ENCODE data around the gene MEGF10.

The MEGF10 gene

DNA sequence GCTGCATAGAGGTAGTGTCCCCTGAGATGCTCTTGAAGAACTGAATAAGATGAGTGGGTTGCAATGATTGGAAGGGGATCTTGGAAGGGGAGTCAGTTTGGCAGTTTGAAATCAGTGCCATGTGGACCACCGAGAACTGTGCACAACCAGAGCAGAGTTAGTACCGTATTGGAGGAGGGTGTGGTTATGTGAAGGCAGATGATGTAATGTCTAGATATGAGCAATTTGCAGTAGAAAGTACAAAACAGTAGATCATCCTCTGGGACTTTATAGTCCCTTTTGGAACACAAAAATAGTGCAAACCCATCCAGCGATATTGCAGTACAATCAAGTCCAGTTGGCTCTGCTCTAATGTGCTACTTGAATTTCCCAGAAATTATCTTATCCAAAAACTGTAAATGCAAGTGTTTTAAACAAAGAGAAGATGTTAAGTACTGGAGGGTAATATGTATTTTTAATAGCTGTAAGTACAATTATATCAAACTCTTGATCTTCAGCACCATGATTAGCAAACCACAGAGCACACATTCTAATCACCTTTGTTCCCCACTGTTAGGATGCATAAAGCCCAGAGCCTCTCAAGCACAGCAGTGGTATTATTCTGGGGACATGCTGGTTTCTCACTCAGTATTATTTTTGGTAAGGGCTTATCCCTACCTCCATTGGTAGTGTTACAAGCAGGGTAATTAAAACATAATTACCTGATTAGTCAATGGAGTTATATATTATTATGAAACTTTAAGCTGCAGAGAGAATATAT lies 41.5 kb downstream of the MEGF10 start:
- DNase-seq = no peak

DNA sequence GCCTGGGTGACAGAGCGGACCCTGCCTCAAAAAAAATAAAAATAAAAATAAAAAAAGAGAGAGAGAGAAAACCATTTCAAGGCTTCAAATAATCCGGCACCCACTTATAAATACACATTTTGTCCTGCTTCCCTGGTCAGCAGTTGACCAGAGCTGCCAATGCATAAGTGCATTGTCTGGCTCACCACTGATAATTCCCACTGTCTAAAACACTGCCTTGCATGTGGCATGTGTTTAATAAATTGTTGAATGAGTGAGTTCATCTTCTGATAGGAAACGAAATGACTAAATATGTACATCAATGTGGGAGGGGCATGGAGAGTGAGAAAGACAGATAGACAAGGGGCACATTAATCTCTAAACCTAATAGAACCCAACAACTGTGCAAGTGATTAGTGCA lies 42.9 kb downstream of the MEGF10 start:
- no peak for DNase-seq

DNA sequence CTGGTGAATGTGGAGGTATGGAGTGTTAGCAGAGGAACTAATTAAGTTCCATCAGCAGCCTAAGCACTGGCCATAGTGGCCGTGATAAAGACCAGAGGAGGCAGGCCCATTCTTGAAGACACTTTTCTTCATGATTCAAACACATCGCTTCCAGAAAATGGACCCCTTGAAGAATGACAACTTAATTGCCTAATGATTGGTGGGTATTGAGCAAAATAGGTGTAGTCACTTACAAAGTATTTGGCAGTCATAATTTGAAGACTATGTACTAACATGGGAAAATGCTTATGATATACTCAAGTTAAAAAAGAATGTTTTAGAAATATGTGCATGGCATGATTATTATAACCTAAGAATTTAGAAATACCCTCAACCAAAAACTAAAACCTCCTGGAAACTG lies 44.8 kb downstream of the MEGF10 start:
- no peak for DNase-seq

DNA sequence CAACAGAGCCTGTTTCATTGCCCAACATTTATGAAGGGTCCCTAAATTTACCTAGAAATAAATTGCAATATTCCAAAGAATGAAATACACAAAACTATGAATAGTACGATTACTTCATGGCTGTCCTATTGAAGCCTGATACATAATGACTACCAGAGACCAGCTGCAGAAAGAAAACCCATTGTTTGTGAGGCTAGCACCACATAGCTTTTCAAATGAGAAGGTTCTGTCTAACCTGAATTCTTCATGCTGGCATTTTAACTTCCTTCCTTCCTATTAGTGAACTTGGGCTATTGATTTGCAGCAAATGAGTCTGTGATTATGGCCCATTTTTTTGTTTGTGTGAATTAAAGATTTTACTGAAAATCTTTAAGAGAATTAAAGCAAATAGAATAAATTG lies 47.3 kb downstream of the MEGF10 start:
- no peak for DNase-seq

DNA sequence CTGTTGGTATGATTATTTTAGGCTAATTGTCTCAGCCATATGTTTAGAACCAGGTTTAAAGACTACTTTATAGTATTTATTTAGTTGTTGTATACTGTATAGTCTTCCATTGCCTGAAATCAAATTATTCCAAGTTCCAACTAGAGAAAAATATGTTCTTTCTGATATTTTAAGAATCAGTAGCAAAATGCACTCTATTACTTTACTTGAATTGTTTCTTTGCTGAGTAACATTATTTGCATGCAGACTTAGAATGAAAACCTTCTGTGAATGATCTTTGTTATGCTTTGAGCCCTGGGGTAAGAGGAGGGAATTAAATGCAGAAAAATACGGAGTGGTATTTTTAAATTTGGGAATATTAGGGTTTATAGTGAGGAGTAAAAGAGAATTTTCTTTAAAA lies 47.9 kb downstream of the MEGF10 start:
- no peak for DNase-seq

DNA sequence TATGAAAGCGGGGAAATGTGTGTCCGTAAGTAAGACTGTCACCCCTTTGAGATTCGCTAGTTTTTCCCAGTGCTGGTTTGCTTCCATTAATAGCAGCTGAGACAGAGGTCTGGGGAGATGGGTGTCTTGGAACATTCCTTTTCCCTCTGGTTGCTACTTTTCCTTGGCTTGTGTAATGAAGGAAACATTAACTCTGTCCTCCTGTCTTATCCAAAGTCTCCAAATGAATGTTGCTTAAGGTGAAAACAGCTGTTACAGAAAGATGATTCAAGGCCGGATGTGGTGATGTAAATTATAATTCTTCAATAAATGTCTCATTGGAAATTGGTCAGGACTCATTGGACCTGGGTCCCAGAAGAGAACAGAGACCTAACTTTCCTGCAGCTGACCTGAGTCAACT lies 50.0 kb downstream of the MEGF10 start:
- no peak for DNase-seq

DNA sequence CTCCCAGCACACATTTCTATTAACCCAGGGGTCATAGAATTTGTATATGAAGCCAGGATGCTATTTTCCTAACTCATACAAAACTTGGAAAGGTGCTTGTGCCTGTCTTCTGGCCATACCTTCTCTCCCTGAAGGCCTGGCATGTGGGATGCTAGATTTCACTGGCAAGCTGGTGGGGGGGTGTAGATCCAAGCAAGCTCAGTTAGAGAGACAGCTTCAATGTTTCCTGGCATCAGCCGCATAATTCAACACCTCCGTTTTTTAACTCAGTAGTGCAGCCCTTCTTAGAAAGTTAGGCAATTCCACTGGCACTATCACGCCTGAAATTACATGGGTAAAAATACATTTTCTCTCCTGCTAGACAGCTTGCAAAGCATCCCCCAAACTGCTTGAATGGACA lies 51.8 kb downstream of the MEGF10 start:
- no peak for DNase-seq

DNA sequence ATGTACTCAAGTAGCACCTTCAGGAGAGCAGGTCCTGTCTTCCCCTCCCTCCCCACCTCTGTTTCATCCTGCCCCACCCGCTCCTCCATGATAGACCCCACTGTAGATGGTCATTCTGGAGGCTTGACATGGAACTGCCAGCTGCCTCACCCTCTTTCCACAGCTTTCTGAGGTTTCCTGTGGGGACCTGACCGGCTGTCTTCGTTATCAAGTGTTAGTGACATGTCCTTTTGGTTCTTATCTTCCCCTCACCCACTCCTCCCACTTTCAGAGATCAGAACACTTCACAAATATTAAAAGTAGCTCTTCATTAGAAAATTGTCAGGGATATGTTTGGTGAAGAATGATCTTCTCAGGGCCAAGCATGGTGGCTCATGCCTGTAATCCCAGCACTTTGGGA lies 52.7 kb downstream of the MEGF10 start:
- DNase-seq = no peak

DNA sequence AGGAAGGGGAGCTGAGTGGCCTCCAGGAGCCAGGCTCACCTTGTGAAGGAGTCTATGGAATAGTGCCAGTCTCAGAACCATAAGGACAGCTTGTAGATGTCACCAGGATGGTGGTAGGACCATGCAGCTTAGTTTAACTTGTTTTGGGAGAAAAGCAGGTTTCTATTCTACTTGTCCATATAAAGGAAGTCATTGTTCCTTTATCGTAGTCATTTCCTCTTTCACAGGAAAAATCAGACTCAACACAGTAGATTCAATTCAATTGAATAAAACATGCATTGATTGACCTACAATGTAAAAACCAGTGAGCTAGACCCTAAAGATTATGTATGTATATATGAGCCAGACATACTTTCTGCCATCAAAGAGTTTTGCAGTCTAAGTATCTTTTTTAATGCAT lies 53.3 kb downstream of the MEGF10 start:
- DNase-seq = no peak

DNA sequence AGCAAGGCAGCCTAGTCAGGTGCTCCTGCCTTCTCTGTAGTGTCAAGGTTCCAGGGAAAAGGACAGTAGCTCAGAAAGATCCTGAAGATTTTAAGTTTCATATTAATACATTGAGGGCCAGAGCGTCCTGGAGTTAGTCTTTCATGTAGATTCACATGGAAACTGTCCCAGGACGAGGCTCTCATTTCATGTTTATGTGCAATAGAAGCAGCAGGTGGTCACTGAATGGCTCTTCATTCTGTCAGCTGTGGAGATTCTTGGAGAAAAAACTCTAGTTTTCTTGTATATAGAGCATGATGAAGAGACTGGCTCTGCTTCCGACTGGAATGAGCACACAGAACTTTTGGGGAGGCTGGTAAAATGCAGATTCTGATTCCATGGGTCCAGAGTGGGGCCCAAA lies 54.3 kb downstream of the MEGF10 start:
- DNase-seq = no peak

DNA sequence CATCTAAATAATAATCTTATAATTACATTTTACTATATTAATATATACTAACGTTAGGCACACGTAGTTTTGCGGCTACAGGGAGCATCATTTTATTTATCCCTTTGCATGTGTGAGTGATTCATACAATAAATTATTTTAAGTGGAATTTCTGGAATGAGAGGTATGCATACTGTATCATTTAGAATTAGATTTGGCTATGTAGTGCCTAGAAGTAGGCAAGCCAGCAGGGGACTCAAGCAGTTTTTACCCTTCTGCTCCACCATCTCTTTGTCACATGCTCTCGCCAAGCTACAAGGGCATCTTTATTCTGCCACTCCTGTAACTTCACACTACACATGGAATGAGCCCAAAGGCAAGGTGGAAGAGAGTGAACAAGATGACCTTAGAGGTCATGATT lies 60.8 kb downstream of the MEGF10 start:
- DNase-seq = no peak

DNA sequence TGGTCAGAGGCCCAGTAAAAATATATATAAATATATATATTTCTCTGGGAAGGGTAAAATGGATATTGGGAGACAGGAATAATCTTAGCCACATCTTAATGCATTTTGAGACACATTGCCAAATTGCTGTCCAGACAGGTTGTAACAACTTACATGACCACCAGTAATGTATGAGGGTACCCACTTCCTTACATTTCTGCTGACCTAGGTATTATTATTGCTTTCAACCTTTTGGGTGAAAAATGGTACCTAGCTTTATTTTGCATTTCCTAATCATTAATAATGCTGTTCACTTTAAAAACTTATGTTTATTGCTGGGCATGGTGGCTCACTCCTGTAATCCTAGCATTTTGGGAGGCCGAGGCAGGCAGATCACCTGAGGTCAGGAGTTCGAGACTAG lies 61.5 kb downstream of the MEGF10 start:
- no peak for DNase-seq

DNA sequence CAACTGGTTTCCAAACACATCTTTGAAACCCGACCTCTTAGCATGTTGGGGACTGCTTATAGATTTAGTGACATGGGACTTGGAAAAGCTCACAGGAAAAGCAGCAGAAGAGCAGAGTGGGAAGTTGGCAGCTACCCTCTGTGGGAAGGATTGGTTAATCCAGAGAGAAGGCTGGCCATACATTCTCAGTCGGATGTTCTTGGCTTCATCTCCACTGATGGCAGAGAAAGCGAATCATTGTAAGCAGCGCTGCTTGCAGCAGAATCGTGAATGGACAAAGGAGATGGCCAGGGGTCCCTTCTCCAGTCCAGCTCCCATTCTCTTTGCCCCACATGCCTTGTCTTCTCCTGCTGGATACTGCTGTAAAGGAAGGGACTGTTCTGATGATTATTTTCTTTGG lies 62.7 kb downstream of the MEGF10 start:
- no peak for DNase-seq

DNA sequence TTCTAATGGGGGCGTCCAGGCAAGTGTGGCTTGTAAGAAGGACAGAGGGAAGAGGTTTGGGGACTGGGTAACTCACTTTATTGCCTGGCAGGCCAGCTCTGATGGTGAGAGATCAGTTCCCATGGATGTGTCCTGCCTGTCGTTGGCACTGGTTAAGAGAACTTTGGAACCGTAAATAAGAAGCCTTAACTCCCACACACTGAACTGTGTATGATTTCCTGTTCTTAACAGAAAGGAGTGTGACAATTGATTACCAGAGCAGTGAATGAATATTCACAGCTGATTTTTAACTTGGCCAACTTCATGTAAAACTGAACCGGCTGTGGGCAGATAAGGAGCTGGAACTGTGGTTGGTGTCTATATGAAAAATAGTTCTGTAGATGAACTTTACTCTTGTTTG lies 63.2 kb downstream of the MEGF10 start:
- DNase-seq = peak; percentile 0

DNA sequence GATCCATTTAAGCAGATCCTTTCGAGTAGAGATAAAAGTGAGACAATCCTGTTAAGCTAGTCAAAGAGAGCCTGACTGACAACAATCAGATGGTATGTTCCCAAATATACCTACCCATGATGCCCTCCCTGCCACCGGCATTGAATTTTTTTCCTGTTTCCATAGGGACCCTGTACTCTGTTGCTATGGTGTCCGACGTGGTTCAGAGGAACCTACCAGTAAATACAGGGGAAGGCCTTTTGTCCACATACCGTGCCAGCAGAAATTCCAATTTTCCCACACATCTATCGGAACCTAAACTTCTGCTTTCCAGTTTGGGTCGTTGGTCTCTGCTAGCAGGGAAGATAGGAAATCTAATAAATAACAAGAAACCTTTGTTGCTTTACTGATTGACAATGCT lies 64.7 kb downstream of the MEGF10 start:
- no peak for DNase-seq

DNA sequence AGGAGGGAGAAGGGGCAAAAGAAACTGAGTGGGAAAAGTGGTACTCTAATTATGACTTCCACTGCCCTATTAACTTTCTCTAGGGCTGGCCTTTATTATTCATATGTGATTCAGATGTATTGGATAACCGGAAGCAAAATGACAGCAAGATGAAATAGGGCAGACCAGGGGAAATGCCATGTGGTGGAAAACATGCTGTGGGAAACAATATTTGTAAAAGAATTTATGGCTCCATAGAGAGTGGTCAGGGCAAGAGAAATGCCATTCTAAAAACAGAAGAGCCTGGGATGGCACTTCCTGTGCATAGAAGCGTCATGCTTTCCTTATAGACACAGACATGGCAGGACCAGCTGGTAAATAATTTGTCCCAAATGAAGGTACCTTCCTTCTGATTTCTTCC lies 67.7 kb downstream of the MEGF10 start:
- no peak for DNase-seq

DNA sequence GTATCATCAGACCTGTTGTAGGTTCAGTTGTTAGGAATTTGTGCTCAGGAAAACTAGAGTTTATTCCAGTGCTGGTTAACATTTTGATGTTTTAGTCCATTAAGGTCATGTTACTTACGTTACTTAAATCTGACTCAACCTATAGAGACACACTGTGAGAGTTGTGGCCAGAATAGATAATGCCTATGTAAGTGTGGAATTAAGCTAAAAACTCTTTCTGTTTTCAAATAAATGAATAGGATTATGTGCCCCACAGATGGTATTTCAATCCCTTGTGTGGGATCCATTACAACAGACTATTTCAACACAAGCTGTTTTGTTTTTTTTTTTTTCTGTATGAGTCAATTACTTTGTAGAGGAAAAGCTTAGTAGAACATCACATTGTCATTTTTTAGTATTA lies 68.1 kb downstream of the MEGF10 start:
- DNase-seq = no peak

DNA sequence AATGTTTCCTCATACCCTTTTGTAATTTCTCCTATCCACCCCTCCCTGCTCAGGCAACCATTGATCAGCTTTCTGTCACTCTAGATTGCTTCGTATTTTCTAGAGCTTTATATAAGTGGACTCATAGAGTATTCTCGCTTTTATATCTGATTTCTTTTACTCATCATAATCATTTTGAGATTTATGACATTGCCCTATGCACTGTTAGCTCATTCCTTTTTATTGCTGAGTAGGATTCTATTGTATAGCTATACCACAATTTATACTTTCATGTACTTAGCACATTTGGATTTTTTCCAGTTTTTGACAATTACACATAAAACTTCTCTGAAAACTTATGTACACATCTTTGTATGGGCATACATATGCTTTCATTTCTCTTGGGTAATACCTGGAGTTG lies 68.9 kb downstream of the MEGF10 start:
- DNase-seq = no peak

DNA sequence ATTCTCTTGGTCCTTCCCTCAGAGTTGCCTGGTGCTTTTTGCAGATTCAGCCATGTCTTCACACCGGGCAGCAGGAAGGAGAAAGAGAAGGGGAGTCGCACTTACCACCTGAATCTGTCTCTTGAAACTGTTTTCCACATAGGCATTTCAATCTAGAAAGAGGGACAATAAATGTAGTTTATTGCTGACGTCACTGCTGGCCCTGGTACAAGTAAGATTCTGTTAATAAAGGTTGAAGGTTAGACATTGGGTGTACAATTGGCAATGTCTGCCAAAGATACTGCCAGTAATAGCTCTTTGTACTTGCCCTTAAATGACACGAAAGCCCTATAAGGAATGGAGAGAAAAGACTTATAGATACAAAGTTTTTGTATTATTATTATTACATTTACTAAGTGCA lies 72.8 kb downstream of the MEGF10 start:
- DNase-seq = no peak

DNA sequence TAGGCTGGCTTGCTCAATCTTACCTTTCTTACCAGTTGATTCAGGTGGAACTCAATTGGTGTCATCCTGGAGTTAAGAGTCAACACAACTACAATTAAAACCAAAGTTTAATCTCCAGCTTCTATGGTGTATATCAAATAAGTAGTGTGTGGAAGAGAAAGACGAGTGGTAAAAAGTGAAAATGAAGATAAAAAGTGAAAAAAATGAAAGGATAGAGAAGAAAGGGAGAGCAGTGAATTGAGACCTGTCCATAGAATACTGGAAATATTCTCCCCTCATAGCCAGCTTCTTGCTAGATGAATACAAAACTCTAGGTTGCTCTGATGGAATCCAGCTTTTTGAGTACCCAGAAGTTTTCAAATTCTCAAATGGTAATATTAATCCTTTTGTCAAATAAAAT lies 76.4 kb downstream of the MEGF10 start:
- no peak for DNase-seq

DNA sequence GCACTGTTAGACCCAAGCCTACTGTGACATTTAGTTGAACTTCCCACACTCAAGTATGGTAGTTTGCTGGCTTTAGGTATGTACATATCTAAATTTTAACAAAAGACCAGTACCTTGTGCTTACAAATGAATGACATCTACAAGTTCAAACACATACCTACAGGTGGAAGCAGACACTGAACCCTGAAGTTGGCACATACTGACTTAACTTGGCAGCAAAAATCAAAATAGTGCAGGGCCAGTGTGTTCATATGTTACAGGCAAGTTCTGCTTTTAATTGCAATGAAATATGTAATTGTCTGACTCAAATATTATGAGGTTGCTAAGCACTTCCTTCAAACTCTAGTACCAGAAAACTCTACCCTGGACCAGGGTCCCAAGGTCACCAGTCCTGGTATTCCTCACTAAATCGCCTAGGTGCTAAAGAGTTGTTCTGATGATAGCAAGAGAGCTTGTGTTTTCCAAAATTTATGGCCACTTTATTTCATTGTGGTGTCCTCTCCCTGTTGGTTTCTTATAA lies 77.4 kb downstream of the MEGF10 start:
- no peak for DNase-seq

DNA sequence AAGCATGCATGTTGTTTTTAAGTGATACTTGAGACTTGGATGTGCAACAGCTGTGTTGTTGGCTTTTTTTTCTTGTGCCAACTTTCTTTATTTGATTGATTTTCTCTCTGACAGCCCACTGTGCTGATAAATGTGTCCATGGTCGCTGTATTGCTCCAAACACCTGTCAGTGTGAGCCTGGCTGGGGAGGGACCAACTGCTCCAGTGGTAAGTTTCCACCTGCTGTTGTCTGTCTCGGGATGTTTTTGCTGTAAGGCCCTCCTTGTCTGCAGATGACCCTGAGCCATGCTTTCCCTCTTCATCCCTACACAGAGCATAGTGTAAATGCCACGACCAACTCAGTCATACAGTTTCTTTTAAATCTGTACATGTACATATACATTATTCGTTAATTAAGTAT lies 79.2 kb downstream of the MEGF10 start:
- no peak for DNase-seq

DNA sequence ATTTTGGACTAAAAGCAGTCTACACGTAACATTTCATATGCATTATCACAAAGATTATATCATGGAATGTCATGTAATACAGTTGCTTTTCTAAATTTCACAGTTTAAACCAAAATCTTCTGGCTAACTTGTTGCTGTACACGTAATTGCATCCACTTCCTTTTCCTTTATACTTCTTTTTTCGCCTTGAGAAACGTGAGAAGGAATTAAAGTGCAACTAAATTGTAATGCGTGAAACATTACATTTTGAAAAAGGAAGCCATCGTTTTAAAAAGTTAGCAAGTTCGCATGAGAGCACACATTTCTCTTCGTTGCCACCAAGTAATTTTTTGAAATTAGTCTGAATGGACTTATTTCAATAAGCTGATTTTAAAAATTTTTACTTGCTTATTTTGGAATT lies 80.0 kb downstream of the MEGF10 start:
- no peak for DNase-seq

DNA sequence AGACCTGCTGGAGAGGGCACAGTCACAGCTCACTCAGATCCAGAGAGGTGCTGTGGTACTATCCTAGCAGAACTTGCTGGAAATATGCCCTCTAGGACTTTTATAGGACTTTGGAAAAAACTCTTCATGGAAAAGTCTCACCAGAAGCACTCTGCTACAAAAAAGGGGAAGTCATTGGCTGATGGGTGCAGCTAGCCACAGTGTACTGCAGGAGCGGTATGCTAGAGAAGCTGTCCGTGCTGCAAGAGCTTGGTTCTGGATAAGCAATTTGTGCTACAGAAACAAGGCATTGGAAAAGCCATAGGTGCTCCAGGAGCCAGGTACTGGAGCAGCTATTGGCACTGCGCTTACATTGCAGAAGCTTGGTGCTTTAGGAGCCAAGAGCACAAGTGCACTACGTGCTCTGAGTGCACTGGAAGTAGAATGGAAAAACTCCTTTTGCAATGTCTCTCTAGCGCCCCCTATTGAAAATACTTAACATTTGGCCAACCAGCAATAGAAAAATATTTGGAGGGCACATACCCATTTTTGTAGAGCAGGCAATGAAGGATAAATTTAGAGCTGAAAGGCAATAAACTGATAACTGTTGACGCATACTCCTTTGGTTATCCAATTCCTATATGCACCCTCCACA lies 83.4 kb downstream of the MEGF10 start:
- peak; percentile 27 for DNase-seq

DNA sequence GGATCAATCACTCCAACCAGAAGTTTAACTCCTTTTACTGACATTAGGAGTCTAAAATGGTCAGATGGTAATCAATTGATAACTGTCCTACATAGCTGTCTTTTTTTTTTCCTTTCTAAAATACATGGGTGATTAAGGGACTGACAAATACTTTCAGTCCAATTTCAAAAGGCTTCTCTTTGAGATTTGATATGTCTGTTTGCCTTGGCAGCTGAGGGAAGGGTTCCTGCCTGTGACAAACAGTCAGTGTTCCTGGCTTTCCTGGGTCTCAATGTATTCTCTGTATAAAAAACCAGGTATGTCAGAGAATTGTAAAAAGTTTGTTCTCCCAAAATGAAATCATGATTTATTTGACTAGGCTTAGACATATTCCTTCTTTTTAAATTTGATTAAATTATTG lies 84.5 kb downstream of the MEGF10 start:
- no peak for DNase-seq
